G401.6 (cell line): ENCODE data around the gene RAMACL.

ENCODE experiments used
- FAIRE-seq: peaks from 2 replicates; lab custom pipeline; 2012; peaks lifted over from hg19 to GRCh38; lab: Jason Lieb, UNC

RAMACL gene

GRCh38 chr6:166617359-166617758 is 30.9 kb upstream of the RAMACL start:
- FAIRE-seq: no peak

- no peak for FAIRE-seq
Measured at GRCh38 chr6:166616261-166617238, 30.1 kb upstream of the RAMACL start.

- no peak for FAIRE-seq
Measured at GRCh38 chr6:166615059-166615770, 28.7 kb upstream of the RAMACL start.

- no peak for FAIRE-seq
Measured at GRCh38 chr6:166614589-166614988, 28.1 kb upstream of the RAMACL start.

- no peak for FAIRE-seq
Measured at GRCh38 chr6:166614171-166614583, 27.7 kb upstream of the RAMACL start.

GRCh38 chr6:166613027-166613426 is 26.5 kb upstream of the RAMACL start:
- no peak for FAIRE-seq

GRCh38 chr6:166612471-166612881 is 26.0 kb upstream of the RAMACL start:
- no peak for FAIRE-seq

- no peak for FAIRE-seq
Measured at GRCh38 chr6:166611631-166612030, 25.2 kb upstream of the RAMACL start.

GRCh38 chr6:166610069-166610468 is 23.6 kb upstream of the RAMACL start:
- no peak for FAIRE-seq

- FAIRE-seq: no peak
Measured at GRCh38 chr6:166608774-166609173, 22.3 kb upstream of the RAMACL start.

GRCh38 chr6:166605752-166606151 is 19.3 kb upstream of the RAMACL start:
- no peak for FAIRE-seq

- no peak for FAIRE-seq
Measured at GRCh38 chr6:166604911-166605310, 18.4 kb upstream of the RAMACL start.

- no peak for FAIRE-seq
Measured at GRCh38 chr6:166604328-166604727, 17.9 kb upstream of the RAMACL start.

GRCh38 chr6:166603043-166603690 is 16.7 kb upstream of the RAMACL start:
- FAIRE-seq: no peak

- FAIRE-seq: no peak
Measured at GRCh38 chr6:166601956-166602355, 15.5 kb upstream of the RAMACL start.

GRCh38 chr6:166600931-166601330 is 14.5 kb upstream of the RAMACL start:
- FAIRE-seq: no peak

- no peak for FAIRE-seq
Measured at GRCh38 chr6:166599205-166599604, 12.7 kb upstream of the RAMACL start.

GRCh38 chr6:166598441-166599138 is 12.1 kb upstream of the RAMACL start:
- no peak for FAIRE-seq

GRCh38 chr6:166597711-166598440 is 11.4 kb upstream of the RAMACL start:
- FAIRE-seq: no peak

- FAIRE-seq: no peak
Measured at GRCh38 chr6:166596776-166597507, 10.5 kb upstream of the RAMACL start.

GRCh38 chr6:166595949-166596348 is 9.5 kb upstream of the RAMACL start:
- FAIRE-seq: no peak
